Measurements from ENCODE around the gene TMCC1. TPM values are rescaled to one million over a fixed set of nuclear protein-coding genes. Genes with fewer than 3 reads are reported as not detected.

Gene TMCC1
- total RNA-seq = 10 to 100 TPM; 36.4 to 39.3 TPM
- polyA plus RNA-seq = 1 to 10 TPM; 5.1 to 6.2 TPM

GRCh38 chr3:129893581-129894070 is at the start of gene TMCC1:
Gene TMCC1 (minus strand): TSS chr3:129893711.
- Histone ChIP-seq H3K27ac (ENCODE audit: low read depth, low read length) (peak within 1 kb of the TSS; percentile 82), H3K27me3 (ENCODE audit: insufficient read depth, low read length) (no peaks in the 10 kb centered on the region), H3K9me3 (ENCODE audit: control insufficient read depth in 1 of 2, low read length in 2 of 2) (no peaks in the 10 kb centered on the region), H3K36me3 (ENCODE audit: insufficient read depth, low read length) (no peaks in the 10 kb centered on the region), H3K4me3 (ENCODE audit: low read length in 2 of 2) (peak within 1 kb of the TSS; percentile 87 to 96), H3K4me1 (ENCODE audit: insufficient read depth, low read length) (peaks cover 46% of the 10 kb centered on the region)
- DNase-seq = peak; percentile 90 to 94 (median 92)
- ChIA-PET POLR2A (ENCODE audit: partially characterized antibody) (interaction anchor here (1.0 to 2.3 kb wide), 3 partner anchors 266 to 1213 kb away, joined by 3 to 11 read pairs (median 5); a partner anchor contains a TSS), CTCF (ENCODE audit: partially characterized antibody) (no interaction called here)
- H3K27ac Mint-ChIP-seq = peak within 1 kb of the TSS; percentile 92 to 97 (median 93)
- peaks cover 23 to 47% (median 37%) of the 10 kb centered on the region in 4 donors for H3K4me1 Mint-ChIP-seq
- no peaks in the 10 kb centered on the region for H3K9me3 Mint-ChIP-seq
- intact Hi-C loops (cut with micrococcal nuclease) = loop anchor here (1.0 to 10.0 kb wide), 6 partner anchors 43 to 1131 kb away; partner anchors contain the start of genes ASTE1, IFT122 and NEK11
- peaks cover 0 to 1% of the 10 kb centered on the region in 2 donors for H3K27me3 Mint-ChIP-seq
- peak within 1 kb of the TSS; percentile 88 to 96 (median 92) for H3K4me3 Mint-ChIP-seq
- peaks cover 0 to 6% of the 10 kb centered on the region in 2 donors for H3K36me3 Mint-ChIP-seq

- peaks cover 6 to 11% of the 10 kb centered on the region in 2 donors for H3K27me3 Mint-ChIP-seq
- no peak overlapping the region for H3K4me3 Mint-ChIP-seq
- peaks cover 0 to 13% (median 0%) of the 10 kb centered on the region in 8 donors for H3K9me3 Mint-ChIP-seq
- no peaks in the 10 kb centered on the region for H3K4me1 ChIP-seq (ENCODE audit: insufficient read depth, low read length)
- H3K27me3 ChIP-seq (ENCODE audit: insufficient read depth, low read length) = no peaks in the 10 kb centered on the region
- no peak for DNase-seq
- POLR2A ChIA-PET (ENCODE audit: partially characterized antibody) = no interaction called here
- intact Hi-C loops (cut with micrococcal nuclease) = no loop called here
- no peak overlapping the region for H3K4me3 ChIP-seq (ENCODE audit: low read length in 2 of 2)
- H3K27ac Mint-ChIP-seq = peak overlapping the region in 1 of 7 donors; percentile 5
- H3K4me1 Mint-ChIP-seq = peaks cover 0 to under 1% (median 0%) of the 10 kb centered on the region in 4 donors
- CTCF ChIA-PET (ENCODE audit: partially characterized antibody) = interaction anchor here (0.8 to 3.3 kb wide), 9 partner anchors 9 to 313 kb away, joined by 3 to 11 read pairs (median 3); no protein-coding TSS in a partner anchor
- no peaks in the 10 kb centered on the region for H3K36me3 Mint-ChIP-seq
- H3K36me3 ChIP-seq (ENCODE audit: insufficient read depth, low read length) = no peaks in the 10 kb centered on the region
- H3K27ac ChIP-seq (ENCODE audit: low read depth, low read length) = no peak overlapping the region
- no peaks in the 10 kb centered on the region for H3K9me3 ChIP-seq (ENCODE audit: control insufficient read depth in 1 of 2, low read length in 2 of 2)
Observed at GRCh38 chr3:129943020-129943419, 49.5 kb upstream of the TMCC1 start.

- peak in 3 of 5 donors; percentile 3 to 21 (median 8) for DNase-seq
- no peaks in the 10 kb centered on the region for H3K36me3 Mint-ChIP-seq
- H3K27ac Mint-ChIP-seq = no peak overlapping the region
Observed at GRCh38 chr3:129942296-129942695, 48.8 kb upstream of the TMCC1 start.

GRCh38 chr3:129940086-129940485 is 46.6 kb upstream of the TMCC1 start:
- peaks cover 2 to 6% of the 10 kb centered on the region in 2 donors for H3K27me3 Mint-ChIP-seq
- H3K27me3 ChIP-seq (ENCODE audit: insufficient read depth, low read length) = no peaks in the 10 kb centered on the region
- H3K4me1 ChIP-seq (ENCODE audit: insufficient read depth, low read length) = no peaks in the 10 kb centered on the region
- H3K4me3 ChIP-seq (ENCODE audit: low read length in 2 of 2) = no peak overlapping the region
- H3K36me3 Mint-ChIP-seq = no peaks in the 10 kb centered on the region
- H3K27ac ChIP-seq (ENCODE audit: low read depth, low read length) = no peak overlapping the region
- no peak overlapping the region for H3K4me3 Mint-ChIP-seq
- no peak overlapping the region for H3K27ac Mint-ChIP-seq
- H3K4me1 Mint-ChIP-seq = peaks cover 7 to 14% (median 9%) of the 10 kb centered on the region in 4 donors
- H3K36me3 ChIP-seq (ENCODE audit: insufficient read depth, low read length) = no peaks in the 10 kb centered on the region
- H3K9me3 ChIP-seq (ENCODE audit: control insufficient read depth in 1 of 2, low read length in 2 of 2) = no peaks in the 10 kb centered on the region
- no peak for DNase-seq
- intact Hi-C loops (cut with micrococcal nuclease) = no loop called here
- H3K9me3 Mint-ChIP-seq = peaks cover 0 to 2% (median 0%) of the 10 kb centered on the region in 8 donors
- ChIA-PET CTCF (ENCODE audit: partially characterized antibody) (interaction anchor here (2.9 kb wide), 1 partner anchor 157 kb away, joined by 9 read pairs; no protein-coding TSS in a partner anchor), POLR2A (ENCODE audit: partially characterized antibody) (no interaction called here)

More at GRCh38 chr3:129942296-129942695, 48.8 kb upstream of the TMCC1 start:
- ChIA-PET POLR2A (ENCODE audit: partially characterized antibody) (no interaction called here), CTCF (ENCODE audit: partially characterized antibody) (interaction anchor here (1.0 to 3.3 kb wide), 12 partner anchors 9 to 452 kb away, joined by 3 to 11 read pairs (median 3); no protein-coding TSS in a partner anchor)
- Mint-ChIP-seq H3K9me3 (peaks cover 0 to 7% (median 0%) of the 10 kb centered on the region in 8 donors), H3K27me3 (peaks cover 2 to 9% of the 10 kb centered on the region in 2 donors), H3K4me1 (peaks cover 0 to 4% (median under 1%) of the 10 kb centered on the region in 4 donors), H3K4me3 (no peak overlapping the region)
- no peak overlapping the region for H3K27ac ChIP-seq (ENCODE audit: low read depth, low read length)
- no peak overlapping the region for H3K4me3 ChIP-seq (ENCODE audit: low read length in 2 of 2)
- H3K27me3 ChIP-seq (ENCODE audit: insufficient read depth, low read length) = no peaks in the 10 kb centered on the region
- no peaks in the 10 kb centered on the region for H3K4me1 ChIP-seq (ENCODE audit: insufficient read depth, low read length)
- intact Hi-C loops (cut with micrococcal nuclease) = no loop called here
- H3K9me3 ChIP-seq (ENCODE audit: control insufficient read depth in 1 of 2, low read length in 2 of 2) = no peaks in the 10 kb centered on the region
- H3K36me3 ChIP-seq (ENCODE audit: insufficient read depth, low read length) = no peaks in the 10 kb centered on the region

- Histone ChIP-seq H3K27me3 (ENCODE audit: insufficient read depth, low read length) (no peaks in the 10 kb centered on the region), H3K4me3 (ENCODE audit: low read length in 2 of 2) (no peak overlapping the region), H3K9me3 (ENCODE audit: control insufficient read depth in 1 of 2, low read length in 2 of 2) (no peaks in the 10 kb centered on the region), H3K36me3 (ENCODE audit: insufficient read depth, low read length) (no peaks in the 10 kb centered on the region), H3K4me1 (ENCODE audit: insufficient read depth, low read length) (no peaks in the 10 kb centered on the region), H3K27ac (ENCODE audit: low read depth, low read length) (no peak overlapping the region)
- H3K27ac Mint-ChIP-seq = peak overlapping the region in 1 of 7 donors; percentile 74
- peak overlapping the region in 4 of 8 donors; percentile 11 to 28 (median 22) for H3K4me3 Mint-ChIP-seq
- ChIA-PET POLR2A (ENCODE audit: partially characterized antibody) (no interaction called here), CTCF (ENCODE audit: partially characterized antibody) (interaction anchor here (1.0 to 1.7 kb wide), 2 partner anchors 9 to 448 kb away, joined by 3 to 5 read pairs; no protein-coding TSS in a partner anchor)
- DNase-seq = no peak
- intact Hi-C loops (cut with micrococcal nuclease) = no loop called here
- H3K4me1 Mint-ChIP-seq = peaks cover 9 to 20% (median 10%) of the 10 kb centered on the region in 4 donors
- peaks cover 2% of the 10 kb centered on the region in 2 donors for H3K27me3 Mint-ChIP-seq
- H3K36me3 Mint-ChIP-seq = no peaks in the 10 kb centered on the region
- H3K9me3 Mint-ChIP-seq = no peaks in the 10 kb centered on the region
Observed at GRCh38 chr3:129938140-129938930, 44.8 kb upstream of the TMCC1 start.

- peaks cover 9 to 20% (median 10%) of the 10 kb centered on the region in 4 donors for H3K4me1 Mint-ChIP-seq
- intact Hi-C loops (cut with micrococcal nuclease) = no loop called here
- CTCF ChIA-PET (ENCODE audit: partially characterized antibody) = interaction anchor here (1.0 to 1.7 kb wide), 2 partner anchors 8 to 448 kb away, joined by 3 to 5 read pairs; no protein-coding TSS in a partner anchor
Observed at GRCh38 chr3:129937717-129938116, 44.2 kb upstream of the TMCC1 start.

GRCh38 chr3:129936757-129937156 is 43.2 kb upstream of the TMCC1 start:
- intact Hi-C loops (cut with micrococcal nuclease) = loop anchor here (1.0 kb wide), 1 partner anchor 43 kb away; the partner anchor contains the start of gene TMCC1
- ChIA-PET CTCF (ENCODE audit: partially characterized antibody) (interaction anchor here (1.7 kb wide), 1 partner anchor 447 kb away, joined by 5 read pairs; no protein-coding TSS in a partner anchor), POLR2A (ENCODE audit: partially characterized antibody) (no interaction called here)
- peak overlapping the region in 5 of 7 donors; percentile 12 to 85 (median 62) for H3K27ac Mint-ChIP-seq
- H3K27me3 ChIP-seq (ENCODE audit: insufficient read depth, low read length) = no peaks in the 10 kb centered on the region
- peak overlapping the region; percentile 3 to 36 for H3K4me3 ChIP-seq (ENCODE audit: low read length in 2 of 2)
- no peak overlapping the region for H3K27ac ChIP-seq (ENCODE audit: low read depth, low read length)
- no peaks in the 10 kb centered on the region for H3K4me1 ChIP-seq (ENCODE audit: insufficient read depth, low read length)
- H3K36me3 ChIP-seq (ENCODE audit: insufficient read depth, low read length) = no peaks in the 10 kb centered on the region
- no peaks in the 10 kb centered on the region for H3K36me3 Mint-ChIP-seq
- peak overlapping the region; percentile 71 to 88 (median 84) for H3K4me3 Mint-ChIP-seq
- peaks cover 2% of the 10 kb centered on the region in 2 donors for H3K27me3 Mint-ChIP-seq
- no peaks in the 10 kb centered on the region for H3K9me3 Mint-ChIP-seq
- no peaks in the 10 kb centered on the region for H3K9me3 ChIP-seq (ENCODE audit: control insufficient read depth in 1 of 2, low read length in 2 of 2)
- DNase-seq = peak; percentile 37 to 59 (median 52)
- peaks cover 9 to 20% (median 10%) of the 10 kb centered on the region in 4 donors for H3K4me1 Mint-ChIP-seq

More at GRCh38 chr3:129937717-129938116, 44.2 kb upstream of the TMCC1 start:
- Mint-ChIP-seq H3K27me3 (peaks cover 2% of the 10 kb centered on the region in 2 donors), H3K9me3 (no peaks in the 10 kb centered on the region), H3K27ac (no peak overlapping the region), H3K36me3 (no peaks in the 10 kb centered on the region), H3K4me3 (peak overlapping the region in 4 of 8 donors; percentile 20 to 28 (median 23))
- H3K4me1 ChIP-seq (ENCODE audit: insufficient read depth, low read length) = no peaks in the 10 kb centered on the region
- no peaks in the 10 kb centered on the region for H3K27me3 ChIP-seq (ENCODE audit: insufficient read depth, low read length)
- H3K27ac ChIP-seq (ENCODE audit: low read depth, low read length) = no peak overlapping the region
- no peaks in the 10 kb centered on the region for H3K36me3 ChIP-seq (ENCODE audit: insufficient read depth, low read length)
- no peaks in the 10 kb centered on the region for H3K9me3 ChIP-seq (ENCODE audit: control insufficient read depth in 1 of 2, low read length in 2 of 2)
- DNase-seq = no peak
- no peak overlapping the region for H3K4me3 ChIP-seq (ENCODE audit: low read length in 2 of 2)
- POLR2A ChIA-PET (ENCODE audit: partially characterized antibody) = no interaction called here
